HAP-1 (cell line): ENCODE results near the gene NEDD1.

Source experiments
- DNase-seq, 2 experiments: peaks; one replicate each; pipeline ENCODE4 v3.0.0-alpha.2; 2016 to 2020; ENCODE audit warnings: low spot score in 2 of 2
- H3K27me3 ChIP-seq: fragments of 250-450 bp; sonication (Bioruptor Pico); 2 replicates; pipeline ENCODE4 v1.5.1; 2020; ENCODE audit warnings: low read depth, mild to moderate bottlenecking, moderate library complexity
- H3K36me3 ChIP-seq: fragments of 250-450 bp; sonication (Bioruptor Pico); replicated peaks from 2 replicates; pipeline ENCODE4 v1.5.1; 2020; ENCODE audit warnings: mild to moderate bottlenecking
- H3K4me1 ChIP-seq: fragments of 250-450 bp; sonication (Bioruptor Pico); 2 replicates; pipeline ENCODE4 v1.5.1; 2020; ENCODE audit warnings: mild to moderate bottlenecking
- H3K4me3 ChIP-seq: fragments of 250-450 bp; sonication (Bioruptor Pico); 2 replicates; pipeline ENCODE4 v1.5.1; 2020; ENCODE audit warnings: mild to moderate bottlenecking, moderate library complexity
- H3K9me3 ChIP-seq: fragments of 250-450 bp; sonication (Bioruptor Pico); 2 replicates; pipeline ENCODE4 v1.5.1; 2020; ENCODE audit warnings: mild to moderate bottlenecking, moderate library complexity
- in situ Hi-C: fragments of 300-500 bp; cut with MboI; formaldehyde crosslinking; loops from 3 replicates; pipeline ENCODE4 v1.14.3; 2020; ENCODE audit warnings: low sequenced_read_pairs, inconsistent platforms, mixed read lengths

The NEDD1 gene, protein sequence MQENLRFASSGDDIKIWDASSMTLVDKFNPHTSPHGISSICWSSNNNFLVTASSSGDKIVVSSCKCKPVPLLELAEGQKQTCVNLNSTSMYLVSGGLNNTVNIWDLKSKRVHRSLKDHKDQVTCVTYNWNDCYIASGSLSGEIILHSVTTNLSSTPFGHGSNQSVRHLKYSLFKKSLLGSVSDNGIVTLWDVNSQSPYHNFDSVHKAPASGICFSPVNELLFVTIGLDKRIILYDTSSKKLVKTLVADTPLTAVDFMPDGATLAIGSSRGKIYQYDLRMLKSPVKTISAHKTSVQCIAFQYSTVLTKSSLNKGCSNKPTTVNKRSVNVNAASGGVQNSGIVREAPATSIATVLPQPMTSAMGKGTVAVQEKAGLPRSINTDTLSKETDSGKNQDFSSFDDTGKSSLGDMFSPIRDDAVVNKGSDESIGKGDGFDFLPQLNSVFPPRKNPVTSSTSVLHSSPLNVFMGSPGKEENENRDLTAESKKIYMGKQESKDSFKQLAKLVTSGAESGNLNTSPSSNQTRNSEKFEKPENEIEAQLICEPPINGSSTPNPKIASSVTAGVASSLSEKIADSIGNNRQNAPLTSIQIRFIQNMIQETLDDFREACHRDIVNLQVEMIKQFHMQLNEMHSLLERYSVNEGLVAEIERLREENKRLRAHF

DNA sequence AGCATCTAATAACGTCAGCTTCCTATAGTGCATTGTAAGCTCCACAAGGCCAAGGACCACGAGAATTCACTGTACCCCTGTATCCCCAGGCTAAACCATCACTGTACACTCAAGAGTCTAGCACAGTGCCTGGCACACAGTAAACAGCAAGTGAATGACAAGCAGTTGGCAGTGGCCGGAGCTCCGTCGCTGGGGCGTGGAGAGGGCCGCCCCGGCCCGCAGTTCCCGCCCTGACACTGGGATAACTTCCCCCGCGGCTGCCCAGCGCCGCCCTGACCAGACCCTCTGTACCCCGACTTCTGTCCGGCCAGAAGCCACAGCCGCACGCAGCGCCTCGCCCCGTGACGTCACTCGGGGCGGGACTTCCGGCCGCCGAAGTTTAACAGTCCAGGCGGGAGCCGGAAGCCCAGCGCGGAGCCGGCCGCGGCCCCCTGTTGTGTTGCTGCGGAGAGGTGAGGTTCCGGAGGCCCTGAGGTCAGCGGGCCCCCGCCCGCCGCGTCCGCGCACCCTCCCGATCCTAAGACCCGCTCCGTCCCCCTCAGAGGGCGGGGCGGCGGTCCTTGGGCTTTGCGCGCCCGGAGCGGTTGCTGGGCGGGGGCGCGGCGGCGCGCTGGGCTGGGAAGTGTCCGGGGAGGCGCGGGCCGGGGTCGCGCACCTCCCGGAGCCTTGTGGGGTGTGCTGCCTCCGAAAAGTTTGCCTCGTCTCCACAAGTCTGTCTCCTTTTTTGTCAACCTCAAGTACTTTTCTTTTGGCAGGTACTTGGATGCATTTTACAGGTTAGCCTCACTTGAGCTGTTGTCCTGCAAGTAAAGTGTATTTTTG is at the start of gene NEDD1:
Gene NEDD1 (plus strand): TSS at position 409 of the 822 bp plus-strand sequence. CDS start 2,503 bp downstream, outside the sequence.
- peak; percentile 68 to 91 for DNase-seq
- Histone ChIP-seq H3K27me3 (no peaks in the 10 kb centered on the region), H3K4me3 (peak within 1 kb of the TSS; percentile 54), H3K9me3 (no peaks in the 10 kb centered on the region), H3K36me3 (peaks cover 8% of the 10 kb centered on the region; the same call in 1 of the 2 replicates), H3K4me1 (peaks cover 6% of the 10 kb centered on the region)
- in situ Hi-C loops = no loop called here

DNA sequence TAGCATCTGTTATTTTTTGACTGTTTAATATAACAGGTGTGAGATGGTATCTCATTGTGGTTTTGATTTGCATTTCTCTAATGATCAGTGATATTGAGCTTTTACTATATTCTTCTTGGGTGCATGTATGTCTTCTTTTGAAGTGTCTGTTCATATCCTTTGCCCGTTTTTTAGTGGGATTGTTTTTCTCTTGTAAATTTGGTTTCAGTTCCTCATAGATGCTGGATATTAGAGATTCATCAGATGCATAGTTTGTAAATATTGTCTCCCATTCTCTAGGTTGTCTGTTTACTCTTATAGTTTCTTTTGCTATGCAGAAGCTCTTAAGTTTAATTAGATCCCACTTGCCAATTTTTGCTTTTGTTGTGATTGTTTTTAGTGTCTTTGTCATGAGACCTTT is 48.9 kb upstream of the NEDD1 start:
- H3K9me3 ChIP-seq = no peaks in the 10 kb centered on the region
- no peaks in the 10 kb centered on the region for H3K4me1 ChIP-seq
- in situ Hi-C loops = no loop called here
- H3K4me3 ChIP-seq = no peak overlapping the region
- H3K36me3 ChIP-seq = no peaks in the 10 kb centered on the region
- DNase-seq = no peak
- H3K27me3 ChIP-seq = 0 out of 2 replicates have a peak, but pooled peaks cover 2% of the 10 kb centered on the region

DNA sequence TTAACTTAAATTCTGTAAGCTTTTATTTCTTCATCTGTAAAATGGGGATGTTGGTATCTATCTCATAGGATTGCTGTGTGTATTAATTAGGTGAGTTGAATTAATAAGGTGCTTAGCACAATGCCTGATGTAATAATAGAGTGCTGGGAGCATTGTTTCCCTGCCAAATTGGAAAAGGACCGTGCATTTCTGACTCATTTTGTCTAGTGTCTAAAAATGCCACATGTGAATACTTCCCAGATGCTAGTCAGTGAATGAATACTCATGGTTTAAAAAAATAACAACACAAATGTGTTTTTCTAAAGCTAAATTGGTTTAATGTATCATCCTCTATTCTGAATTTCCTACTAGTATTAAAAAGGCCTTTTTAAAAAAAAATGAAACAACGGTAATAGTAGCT is 45.4 kb upstream of the NEDD1 start:
- DNase-seq = no peak
- H3K4me3 ChIP-seq = no peak overlapping the region
- 0 out of 2 replicates have a peak, but pooled peaks cover 2% of the 10 kb centered on the region for H3K27me3 ChIP-seq
- H3K36me3 ChIP-seq = no peaks in the 10 kb centered on the region
- in situ Hi-C loops = no loop called here
- no peaks in the 10 kb centered on the region for H3K9me3 ChIP-seq
- H3K4me1 ChIP-seq = no peaks in the 10 kb centered on the region

DNA sequence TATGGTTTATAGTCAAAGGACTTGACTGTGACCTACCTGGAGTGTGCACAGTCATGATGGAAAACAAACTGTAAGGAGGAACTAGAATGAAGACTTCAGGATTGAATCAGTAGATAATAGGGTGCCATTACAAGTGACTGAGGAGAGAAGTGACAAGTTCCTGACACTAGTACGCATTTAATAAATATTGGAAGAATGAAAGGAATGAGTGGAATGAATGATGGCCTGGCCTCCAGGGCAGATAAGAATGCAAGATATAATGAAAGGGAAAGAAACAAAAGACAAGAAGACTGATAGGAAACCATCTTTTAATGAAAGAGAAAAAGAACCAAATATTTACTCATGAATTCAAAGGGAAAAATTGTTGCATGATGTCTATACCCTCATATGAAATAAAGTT is 44.7 kb upstream of the NEDD1 start:
- Histone ChIP-seq H3K27me3 (0 out of 2 replicates have a peak, but pooled peaks cover 2% of the 10 kb centered on the region), H3K4me1 (no peaks in the 10 kb centered on the region), H3K36me3 (no peaks in the 10 kb centered on the region), H3K4me3 (no peak overlapping the region), H3K9me3 (no peaks in the 10 kb centered on the region)
- in situ Hi-C loops = no loop called here
- no peak for DNase-seq

DNA sequence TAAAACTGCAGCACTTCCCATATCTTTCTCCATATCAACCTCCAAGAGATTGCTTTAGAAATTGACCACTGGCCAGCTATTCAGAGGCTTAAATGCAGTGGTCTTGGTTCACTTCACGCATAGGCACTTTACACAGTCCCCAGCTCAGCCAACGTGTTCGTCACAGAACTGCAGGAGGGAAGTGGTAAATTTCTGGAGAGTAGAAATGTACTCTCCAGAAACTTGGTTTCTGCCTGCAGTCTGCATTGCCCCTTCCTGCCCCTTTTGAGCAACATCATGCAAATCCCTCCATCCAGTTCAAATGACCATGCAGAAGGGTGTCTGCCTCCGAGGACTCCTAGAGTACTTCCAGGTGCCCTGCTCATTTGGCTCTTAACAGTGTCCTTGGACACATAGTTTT is 42.7 kb upstream of the NEDD1 start:
- Histone ChIP-seq H3K36me3 (no peaks in the 10 kb centered on the region), H3K4me1 (no peaks in the 10 kb centered on the region), H3K27me3 (0 out of 2 replicates have a peak, but pooled peaks cover 2% of the 10 kb centered on the region), H3K4me3 (no peak overlapping the region), H3K9me3 (no peaks in the 10 kb centered on the region)
- DNase-seq = no peak
- in situ Hi-C loops = no loop called here

DNA sequence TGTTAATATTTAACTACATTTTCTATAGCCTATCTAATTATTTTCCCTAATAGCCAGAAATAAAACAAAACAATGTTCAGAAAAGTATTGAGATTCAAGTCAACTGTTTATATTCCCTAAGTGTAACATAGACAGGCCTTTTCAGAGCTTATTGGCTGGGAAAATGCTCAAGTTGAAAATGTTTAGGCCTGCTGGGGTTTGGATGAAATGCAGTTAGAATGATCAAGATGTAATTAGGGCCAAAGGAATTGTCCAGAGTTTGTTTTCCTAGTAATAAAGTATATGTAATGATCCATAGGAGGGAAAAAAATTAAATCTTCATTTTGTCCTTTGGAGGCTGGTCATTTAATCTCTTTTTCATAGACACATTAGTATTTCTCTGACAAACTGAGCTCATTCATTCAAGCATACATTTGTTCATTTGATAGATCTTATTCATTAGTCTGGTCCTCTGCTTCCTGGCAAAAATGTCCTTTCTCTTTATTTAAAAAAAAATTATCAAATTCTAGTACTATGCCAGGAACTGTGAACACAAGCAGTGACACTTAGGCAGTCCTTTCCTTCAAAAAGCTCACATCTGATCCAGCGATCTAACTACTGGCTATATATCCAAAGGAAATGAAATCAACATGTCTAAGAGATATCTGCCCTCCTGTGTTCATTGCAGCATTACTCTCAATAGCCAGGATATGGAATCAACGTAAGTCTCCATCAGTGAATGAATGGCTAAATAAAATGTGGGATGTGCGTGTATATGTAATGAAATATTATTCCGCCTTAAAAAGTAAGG is 40.1 kb upstream of the NEDD1 start:
- DNase-seq = no peak
- Histone ChIP-seq H3K36me3 (no peaks in the 10 kb centered on the region), H3K4me1 (no peaks in the 10 kb centered on the region), H3K9me3 (no peaks in the 10 kb centered on the region), H3K27me3 (no peaks in the 10 kb centered on the region), H3K4me3 (no peak overlapping the region)
- in situ Hi-C loops = no loop called here

DNA sequence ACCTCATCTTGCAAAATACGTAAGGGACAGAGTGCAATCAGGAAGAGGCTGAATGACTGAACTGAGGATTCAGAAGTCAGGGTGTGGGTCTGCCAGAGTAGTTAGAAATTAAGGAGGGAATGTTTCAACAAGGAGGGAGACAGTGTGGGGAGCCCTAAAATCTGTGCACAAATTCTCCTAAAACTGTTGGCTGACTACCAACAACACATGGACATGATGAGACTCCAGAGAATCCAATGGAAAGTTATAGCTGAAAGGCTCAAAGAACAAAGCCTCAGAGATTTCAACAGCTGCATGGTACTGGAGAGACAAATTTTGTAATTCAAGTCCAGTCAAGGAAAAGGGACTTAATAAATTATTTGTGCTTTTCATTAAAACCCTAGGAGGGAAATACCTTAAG is 36.1 kb upstream of the NEDD1 start:
- in situ Hi-C loops = no loop called here
- Histone ChIP-seq H3K36me3 (no peaks in the 10 kb centered on the region), H3K4me3 (no peak overlapping the region), H3K4me1 (no peaks in the 10 kb centered on the region), H3K9me3 (no peaks in the 10 kb centered on the region), H3K27me3 (no peaks in the 10 kb centered on the region)
- no peak for DNase-seq

DNA sequence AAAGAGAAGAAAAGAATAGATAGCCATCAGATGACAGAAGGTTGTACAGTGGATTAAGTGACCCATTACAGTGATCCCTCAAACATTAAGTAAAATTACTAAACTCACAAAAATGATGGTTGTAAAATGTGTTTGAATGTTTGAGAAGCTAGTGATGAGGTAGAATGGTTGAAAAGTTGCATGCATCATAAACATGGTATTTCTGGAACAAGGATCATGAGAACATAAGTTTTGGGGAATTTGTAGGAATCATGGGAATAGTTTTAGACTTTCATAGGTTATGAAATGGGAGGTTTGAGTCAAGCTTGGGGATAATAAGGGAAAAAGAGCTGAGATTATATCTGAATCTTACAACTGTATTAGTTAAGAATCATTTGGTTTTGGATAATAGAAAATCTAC is 34.1 kb upstream of the NEDD1 start:
- in situ Hi-C loops = no loop called here
- DNase-seq = no peak
- H3K4me3 ChIP-seq = no peak overlapping the region
- H3K4me1 ChIP-seq = no peaks in the 10 kb centered on the region
- no peaks in the 10 kb centered on the region for H3K9me3 ChIP-seq
- H3K27me3 ChIP-seq = no peaks in the 10 kb centered on the region
- H3K36me3 ChIP-seq = no peaks in the 10 kb centered on the region

DNA sequence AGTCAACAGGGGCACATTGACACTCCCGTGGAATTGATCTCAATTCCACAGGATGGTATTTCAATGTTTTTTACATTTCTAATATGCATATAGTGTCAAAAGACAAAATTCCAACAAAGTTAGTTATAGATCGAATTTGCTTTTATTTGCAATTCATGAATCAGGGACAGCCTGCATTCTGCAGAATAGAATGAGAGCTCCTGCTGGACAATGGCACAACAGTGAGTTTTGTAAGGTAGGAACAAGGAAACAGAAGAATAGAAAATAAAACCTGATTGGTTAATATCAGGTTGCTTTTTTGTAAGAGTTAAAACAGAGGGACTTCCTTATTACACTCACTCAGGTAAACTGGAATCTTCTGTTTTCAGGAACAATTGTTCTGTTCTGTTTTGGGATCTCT is 32.8 kb upstream of the NEDD1 start:
- in situ Hi-C loops = no loop called here
- DNase-seq = no peak
- Histone ChIP-seq H3K27me3 (no peaks in the 10 kb centered on the region), H3K4me3 (no peak overlapping the region), H3K36me3 (no peaks in the 10 kb centered on the region), H3K4me1 (no peaks in the 10 kb centered on the region), H3K9me3 (no peaks in the 10 kb centered on the region)

DNA sequence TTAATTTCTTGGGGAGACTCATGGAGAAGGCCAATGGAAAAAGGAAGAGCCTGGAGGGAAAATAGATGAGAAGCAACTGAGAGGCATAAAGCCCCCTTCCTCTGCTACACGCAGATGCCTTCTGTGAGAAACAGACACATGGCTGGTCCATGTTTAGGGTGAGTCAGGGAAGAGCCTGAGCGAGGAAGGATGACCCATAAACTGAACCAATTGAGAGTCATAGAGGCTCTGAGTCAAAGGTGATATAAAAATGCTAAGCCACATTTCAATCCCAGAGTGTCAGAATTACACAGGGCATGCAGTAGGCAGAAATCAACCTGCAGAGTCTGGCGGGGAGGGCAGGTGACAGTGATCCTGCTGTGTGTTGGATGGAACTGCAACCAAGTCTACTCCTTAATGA is 30.1 kb upstream of the NEDD1 start:
- H3K9me3 ChIP-seq = no peaks in the 10 kb centered on the region
- no peaks in the 10 kb centered on the region for H3K27me3 ChIP-seq
- H3K4me3 ChIP-seq = no peak overlapping the region
- in situ Hi-C loops = no loop called here
- H3K36me3 ChIP-seq = no peaks in the 10 kb centered on the region
- DNase-seq = no peak
- H3K4me1 ChIP-seq = no peaks in the 10 kb centered on the region

DNA sequence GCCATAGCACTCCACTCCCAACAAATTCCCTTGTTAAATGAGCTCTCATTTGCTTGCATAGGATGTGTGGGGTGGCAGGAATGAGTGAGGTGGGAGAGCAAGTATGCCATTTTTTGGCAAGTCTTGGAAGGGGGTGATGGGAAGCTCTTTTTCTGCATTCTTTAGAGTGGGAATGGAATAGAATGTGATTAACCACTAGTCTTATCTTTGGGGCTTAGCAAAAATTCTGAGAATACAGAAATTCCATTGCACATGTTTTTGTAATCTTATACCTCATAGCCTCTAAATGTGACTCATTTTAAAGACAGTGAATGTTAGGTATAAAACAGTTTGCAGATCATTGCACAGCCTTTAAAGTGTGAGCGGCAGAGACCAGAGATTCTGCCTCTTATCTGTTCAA is 28.4 kb upstream of the NEDD1 start:
- no peaks in the 10 kb centered on the region for H3K36me3 ChIP-seq
- H3K4me3 ChIP-seq = no peak overlapping the region
- H3K27me3 ChIP-seq = no peaks in the 10 kb centered on the region
- H3K9me3 ChIP-seq = no peaks in the 10 kb centered on the region
- in situ Hi-C loops = no loop called here
- no peaks in the 10 kb centered on the region for H3K4me1 ChIP-seq
- DNase-seq = no peak

DNA sequence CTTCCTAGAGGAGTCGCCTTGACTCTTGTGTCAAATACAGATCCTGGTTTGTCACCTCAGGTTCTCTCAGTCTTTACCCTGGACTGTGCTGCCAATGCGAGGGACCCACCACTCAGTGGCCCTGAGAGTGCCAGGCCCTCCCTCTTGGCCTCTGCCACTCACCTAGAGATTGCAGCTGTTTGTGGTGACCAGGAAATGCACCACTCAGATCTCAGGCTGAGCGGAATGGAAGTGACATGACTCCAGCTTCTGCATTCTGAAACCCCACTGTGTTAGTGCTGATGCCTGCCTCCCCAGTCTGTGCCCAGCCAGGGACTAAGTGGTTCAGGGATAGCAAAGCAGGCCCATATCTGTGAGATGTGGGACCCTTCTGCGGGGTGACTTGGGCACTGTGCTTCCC is 27.8 kb upstream of the NEDD1 start:
- no peaks in the 10 kb centered on the region for H3K4me1 ChIP-seq
- DNase-seq = no peak
- in situ Hi-C loops = no loop called here

DNA sequence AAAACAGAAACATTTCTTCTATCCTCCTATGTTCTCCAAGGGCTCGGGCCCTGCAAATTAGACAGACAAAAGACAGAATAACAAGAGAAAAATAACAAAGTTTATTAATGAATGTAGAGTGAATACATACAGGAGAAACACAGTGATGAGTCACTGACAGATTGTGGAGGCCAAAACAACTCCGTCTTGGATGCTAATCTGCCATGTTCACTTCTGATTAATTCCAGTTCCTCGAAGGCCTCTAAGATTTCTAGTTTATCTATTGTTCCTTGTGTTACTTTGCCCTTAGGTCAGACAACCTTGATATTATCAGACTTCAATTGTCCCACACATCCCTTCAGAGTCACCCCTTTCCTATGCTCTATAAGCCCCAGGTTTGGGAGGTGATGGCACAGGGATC is 26.8 kb upstream of the NEDD1 start:
- in situ Hi-C loops = no loop called here
- no peak for DNase-seq
- Histone ChIP-seq H3K27me3 (no peaks in the 10 kb centered on the region), H3K36me3 (no peaks in the 10 kb centered on the region), H3K4me1 (no peaks in the 10 kb centered on the region), H3K9me3 (no peaks in the 10 kb centered on the region), H3K4me3 (no peak overlapping the region)

More for the DNA sequence above, 27.8 kb upstream of the NEDD1 start:
- Histone ChIP-seq H3K9me3 (no peaks in the 10 kb centered on the region), H3K4me3 (no peak overlapping the region), H3K27me3 (no peaks in the 10 kb centered on the region), H3K36me3 (no peaks in the 10 kb centered on the region)
